Mesendoderm (in vitro differentiated cells): Measurements from ENCODE around the gene TOB1.

Experiments
- DNase-seq: peaks from one replicate; pipeline ENCODE4 v3.0.0; 2013
- H2AK5ac ChIP-seq: 2 replicates; pipeline ENCODE4 v1.6.1; 2013; ENCODE audit warnings: low read length, inconsistent platforms
- H2BK120ac ChIP-seq: 2 replicates; pipeline ENCODE4 v1.6.1; 2013; ENCODE audit warnings: low read depth, mild to moderate bottlenecking, low read length, moderate library complexity, mixed read lengths
- H2BK15ac ChIP-seq: replicated peaks from 2 replicates; pipeline ENCODE4 v1.6.1; 2013; ENCODE audit warnings: low read depth, mild to moderate bottlenecking, moderate library complexity
- H2BK5ac ChIP-seq: 2 replicates; pipeline ENCODE4 v1.6.1; 2013; ENCODE audit warnings: low read length, inconsistent platforms
- H3K18ac ChIP-seq: 2 replicates; pipeline ENCODE4 v1.6.1; 2013; ENCODE audit warnings: mild to moderate bottlenecking, low read length, mixed read lengths
- H3K23ac ChIP-seq: one replicate; pipeline ENCODE4 v1.6.1; 2013; ENCODE audit warnings: low read length
- H3K27ac ChIP-seq: 2 replicates; pipeline ENCODE4 v1.5.1; 2013; ENCODE audit warnings: low read depth, mild to moderate bottlenecking, inconsistent platforms, low read length, moderate library complexity
- H3K27me3 ChIP-seq: 2 replicates; pipeline ENCODE4 v1.6.1; 2013; ENCODE audit warnings: low read length, control low read depth, mild to moderate bottlenecking, inconsistent platforms; ENCODE audit not compliant: insufficient read depth, poor library complexity
- H3K36me3 ChIP-seq: 2 replicates; pipeline ENCODE4 v1.6.1; 2013; ENCODE audit warnings: low read length, inconsistent platforms; ENCODE audit not compliant: control insufficient read depth, insufficient read depth
- H3K4ac ChIP-seq: one replicate; pipeline ENCODE4 v1.6.1; 2013; ENCODE audit warnings: low read depth, mild to moderate bottlenecking, low read length, moderate library complexity
- H3K4me1 ChIP-seq: 2 replicates; pipeline ENCODE4 v1.6.1; 2013; ENCODE audit warnings: low read depth, low read length, inconsistent platforms; ENCODE audit not compliant: control insufficient read depth
- H3K4me2 ChIP-seq: 2 replicates; pipeline ENCODE4 v1.6.1; 2013; ENCODE audit warnings: low read length
- H3K4me3 ChIP-seq: 2 replicates; pipeline ENCODE4 v1.5.1; 2013; ENCODE audit warnings: mild to moderate bottlenecking, low read length
- H3K56ac ChIP-seq: one replicate; pipeline ENCODE4 v1.6.1; 2013; ENCODE audit warnings: low read length
- H3K79me1 ChIP-seq: 2 replicates; pipeline ENCODE4 v1.6.1; 2013; ENCODE audit warnings: low read length, inconsistent platforms
- H3K79me2 ChIP-seq: 2 replicates; pipeline ENCODE4 v1.6.1; 2013; ENCODE audit warnings: mild to moderate bottlenecking, low read length; ENCODE audit not compliant: control insufficient read depth, insufficient read depth
- H3K9ac ChIP-seq: 2 replicates; pipeline ENCODE4 v1.6.1; 2013; ENCODE audit warnings: low read length, inconsistent platforms
- H4K5ac ChIP-seq: one replicate; pipeline ENCODE4 v1.6.1; 2013; ENCODE audit warnings: low read length
- H4K8ac ChIP-seq: one replicate; pipeline ENCODE4 v1.6.1; 2013; ENCODE audit warnings: low read depth, mild to moderate bottlenecking, control low read depth, low read length, moderate library complexity
- WGBS: extraction: QIAGEN DNeasy Blood & Tissue Kit; methylation state at CpG from one replicate; pipeline ENCODE4 v1.1.7; 2013; ENCODE audit warnings: low lambda C conversion rate, missing lambda C conversion rate; ENCODE audit not compliant: insufficient coverage; ENCODE audit errors: extremely low coverage; 5-methylcytosine and 5-hydroxymethylcytosine counted together

Gene TOB1

GRCh38 chr17:50892101-50892776 is 26.1 kb upstream of the TOB1 start:
- H2AK5ac ChIP-seq = no peak overlapping the region
- H3K4ac ChIP-seq = no peak overlapping the region
- H4K5ac ChIP-seq = no peak overlapping the region
- no peak overlapping the region for H3K4me3 ChIP-seq
- peaks cover 5% of the 10 kb centered on the region for H3K4me1 ChIP-seq
- no peak overlapping the region for H2BK120ac ChIP-seq
- H3K27ac ChIP-seq = no peak overlapping the region
- H4K8ac ChIP-seq = no peak overlapping the region
- H3K18ac ChIP-seq = no peak overlapping the region
- H2BK15ac ChIP-seq = no peak overlapping the region
- H3K27me3 ChIP-seq = no peaks in the 10 kb centered on the region
- no peaks in the 10 kb centered on the region for H3K36me3 ChIP-seq
- H3K79me1 ChIP-seq = no peaks in the 10 kb centered on the region
- no peak for DNase-seq
- H3K79me2 ChIP-seq = no peaks in the 10 kb centered on the region
- no peak overlapping the region for H3K23ac ChIP-seq
- no peak overlapping the region for H3K9ac ChIP-seq
- no peak overlapping the region for H2BK5ac ChIP-seq
- no peak overlapping the region for H3K4me2 ChIP-seq
- no peak overlapping the region for H3K56ac ChIP-seq
- WGBS = no CpG with 5 or more reads among the region's 10 CpGs

- Histone ChIP-seq H3K56ac (no peak overlapping the region), H3K23ac (no peak overlapping the region), H2BK120ac (no peak overlapping the region), H3K79me2 (no peaks in the 10 kb centered on the region), H3K79me1 (no peaks in the 10 kb centered on the region), H3K4ac (no peak overlapping the region), H2AK5ac (no peak overlapping the region), H4K8ac (no peak overlapping the region), H4K5ac (no peak overlapping the region), H3K9ac (no peak overlapping the region), H3K4me1 (peaks cover 5% of the 10 kb centered on the region), H2BK15ac (no peak overlapping the region), H3K4me2 (no peak overlapping the region), H3K36me3 (no peaks in the 10 kb centered on the region), H3K27me3 (no peaks in the 10 kb centered on the region), H3K18ac (no peak overlapping the region), H3K4me3 (no peak overlapping the region), H3K27ac (no peak overlapping the region), H2BK5ac (no peak overlapping the region)
- no CpG with 5 or more reads among the region's 4 CpGs for WGBS
- DNase-seq = no peak
Observed at GRCh38 chr17:50891577-50891989, 25.4 kb upstream of the TOB1 start.

GRCh38 chr17:50890675-50891516 is 24.7 kb upstream of the TOB1 start:
- no peak overlapping the region for H2BK5ac ChIP-seq
- no peak overlapping the region for H3K27ac ChIP-seq
- DNase-seq = no peak
- H3K27me3 ChIP-seq = no peaks in the 10 kb centered on the region
- H3K18ac ChIP-seq = no peak overlapping the region
- no peak overlapping the region for H2AK5ac ChIP-seq
- H2BK15ac ChIP-seq = no peak overlapping the region
- H3K79me2 ChIP-seq = no peaks in the 10 kb centered on the region
- H3K4me2 ChIP-seq = no peak overlapping the region
- H4K8ac ChIP-seq = no peak overlapping the region
- H3K4me3 ChIP-seq = no peak overlapping the region
- H3K79me1 ChIP-seq = no peaks in the 10 kb centered on the region
- H3K4ac ChIP-seq = no peak overlapping the region
- WGBS = no CpG with 5 or more reads among the region's 12 CpGs
- H3K36me3 ChIP-seq = no peaks in the 10 kb centered on the region
- no peak overlapping the region for H4K5ac ChIP-seq
- H3K56ac ChIP-seq = no peak overlapping the region
- H2BK120ac ChIP-seq = no peak overlapping the region
- H3K9ac ChIP-seq = no peak overlapping the region
- H3K23ac ChIP-seq = no peak overlapping the region
- peaks cover 5% of the 10 kb centered on the region for H3K4me1 ChIP-seq

- Histone ChIP-seq H3K27me3 (no peaks in the 10 kb centered on the region), H2AK5ac (no peak overlapping the region), H3K4ac (no peak overlapping the region), H3K36me3 (no peaks in the 10 kb centered on the region), H3K9ac (no peak overlapping the region), H3K27ac (no peak overlapping the region), H3K79me2 (no peaks in the 10 kb centered on the region), H2BK120ac (no peak overlapping the region), H3K4me2 (no peak overlapping the region), H3K4me1 (peaks cover 5% of the 10 kb centered on the region), H3K23ac (no peak overlapping the region), H3K4me3 (no peak overlapping the region), H3K56ac (no peak overlapping the region), H4K5ac (no peak overlapping the region), H3K18ac (no peak overlapping the region), H3K79me1 (no peaks in the 10 kb centered on the region), H2BK5ac (no peak overlapping the region), H4K8ac (no peak overlapping the region), H2BK15ac (no peak overlapping the region)
- DNase-seq = peak; percentile 65
- WGBS = no CpG with 5 or more reads among the region's 3 CpGs
Observed at GRCh38 chr17:50889528-50890118, 23.5 kb upstream of the TOB1 start.

GRCh38 chr17:50887705-50888245 is 21.6 kb upstream of the TOB1 start:
- H3K18ac ChIP-seq = no peak overlapping the region
- DNase-seq = no peak
- no peak overlapping the region for H4K5ac ChIP-seq
- no peak overlapping the region for H3K4me2 ChIP-seq
- WGBS = no CpG with 5 or more reads among the region's 5 CpGs
- no peak overlapping the region for H2AK5ac ChIP-seq
- no peaks in the 10 kb centered on the region for H3K79me2 ChIP-seq
- no peaks in the 10 kb centered on the region for H3K27me3 ChIP-seq
- H3K56ac ChIP-seq = no peak overlapping the region
- H3K4me1 ChIP-seq = peaks cover 7% of the 10 kb centered on the region
- no peak overlapping the region for H3K23ac ChIP-seq
- H3K79me1 ChIP-seq = no peaks in the 10 kb centered on the region
- H3K36me3 ChIP-seq = no peaks in the 10 kb centered on the region
- no peak overlapping the region for H4K8ac ChIP-seq
- no peak overlapping the region for H2BK15ac ChIP-seq
- H3K9ac ChIP-seq = no peak overlapping the region
- H3K4me3 ChIP-seq = no peak overlapping the region
- no peak overlapping the region for H3K4ac ChIP-seq
- no peak overlapping the region for H3K27ac ChIP-seq
- H2BK5ac ChIP-seq = no peak overlapping the region
- no peak overlapping the region for H2BK120ac ChIP-seq
